Myocyte (in vitro differentiated cells): ENCODE results near the gene FOLR1. TPM values are rescaled to one million over a fixed set of nuclear protein-coding genes. Genes with fewer than 3 reads are reported as not detected.

Experiments used
- DNase-seq: peaks from one replicate; pipeline ENCODE4 v3.0.0-alpha.2; 2012; ENCODE audit warnings: low read depth
- total RNA-seq: library from RNA; depleted of rRNA; stranded (reverse); fragments of >200 nt; gene quantifications from 2 replicates; pipeline ENCODE4 v1.2.3, GENCODE V29; 2014

FOLR1 gene
- total RNA-seq, 1 donor from 2014 or later: 34.8 TPM

DNA sequence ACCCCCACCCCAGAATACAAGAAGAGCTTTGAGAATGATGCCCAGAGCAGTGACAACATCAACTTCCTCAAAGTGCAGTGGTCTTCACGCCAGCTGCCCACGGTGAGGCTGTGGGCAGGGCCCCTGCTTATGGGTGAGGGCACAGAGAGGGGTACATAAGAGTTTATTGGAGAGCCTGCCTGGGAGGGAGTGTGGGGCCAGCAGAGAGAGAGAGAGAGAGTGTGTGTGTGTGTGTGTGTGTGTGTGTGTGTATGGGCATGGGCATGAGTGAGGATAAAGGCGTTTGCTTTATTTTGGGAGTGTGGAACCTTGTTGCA, 42.5 kb downstream of the FOLR1 start:
- DNase-seq: no peak

DNA sequence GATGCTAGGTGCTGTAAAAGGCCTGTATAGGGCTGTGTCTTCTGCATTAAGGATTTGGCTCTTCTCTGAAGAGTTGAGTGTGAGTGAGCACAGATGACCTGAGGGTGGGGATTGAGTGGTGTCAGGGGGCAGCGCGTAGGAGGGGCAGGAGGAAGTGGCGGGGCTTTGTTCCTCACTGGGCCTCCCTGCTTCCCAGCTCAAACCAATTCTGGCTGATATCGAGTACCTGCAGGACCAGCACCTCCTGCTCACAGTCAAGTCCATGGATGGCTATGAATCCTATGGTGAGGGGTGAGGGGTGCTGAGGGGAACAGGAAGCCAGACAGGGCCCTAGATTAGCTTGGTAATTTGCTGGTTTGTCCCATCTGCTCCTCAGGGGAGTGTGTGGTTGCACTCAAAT, 43.0 kb downstream of the FOLR1 start:
- no peak for DNase-seq

DNA sequence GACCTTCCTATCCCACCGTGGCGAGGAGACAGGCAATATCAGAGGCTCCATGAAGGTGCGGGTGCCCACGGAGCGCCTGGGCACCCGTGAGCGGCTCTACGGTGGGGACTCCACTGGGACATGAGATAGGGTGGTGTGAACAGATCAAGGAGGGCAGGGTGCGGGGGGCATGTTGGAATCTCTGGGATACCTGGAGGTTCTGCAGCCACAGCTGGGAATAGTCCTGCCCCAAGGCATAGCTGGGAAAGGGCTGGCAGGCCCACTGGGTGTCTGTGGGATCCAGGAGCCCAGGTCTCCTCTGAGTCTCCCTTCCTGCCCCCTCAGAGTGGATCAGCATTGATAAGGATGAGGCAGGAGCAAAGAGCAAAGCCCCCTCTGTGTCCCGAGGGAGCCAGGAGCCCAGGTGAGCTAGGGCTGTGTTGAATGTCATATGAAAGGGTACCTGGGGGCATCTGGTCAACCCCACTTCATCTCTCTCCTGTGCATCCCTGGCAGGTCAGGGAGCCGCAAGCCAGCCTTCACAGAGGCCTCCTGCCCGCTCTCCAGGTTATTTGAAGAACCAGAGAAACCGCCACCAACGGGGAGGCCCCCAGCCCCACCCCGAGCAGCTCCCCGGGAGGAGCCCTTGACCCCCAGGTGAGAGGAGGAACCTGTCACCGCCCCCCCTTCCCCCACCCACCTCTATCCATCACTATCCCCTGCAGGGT, 43.6 kb downstream of the FOLR1 start:
- no peak for DNase-seq

DNA sequence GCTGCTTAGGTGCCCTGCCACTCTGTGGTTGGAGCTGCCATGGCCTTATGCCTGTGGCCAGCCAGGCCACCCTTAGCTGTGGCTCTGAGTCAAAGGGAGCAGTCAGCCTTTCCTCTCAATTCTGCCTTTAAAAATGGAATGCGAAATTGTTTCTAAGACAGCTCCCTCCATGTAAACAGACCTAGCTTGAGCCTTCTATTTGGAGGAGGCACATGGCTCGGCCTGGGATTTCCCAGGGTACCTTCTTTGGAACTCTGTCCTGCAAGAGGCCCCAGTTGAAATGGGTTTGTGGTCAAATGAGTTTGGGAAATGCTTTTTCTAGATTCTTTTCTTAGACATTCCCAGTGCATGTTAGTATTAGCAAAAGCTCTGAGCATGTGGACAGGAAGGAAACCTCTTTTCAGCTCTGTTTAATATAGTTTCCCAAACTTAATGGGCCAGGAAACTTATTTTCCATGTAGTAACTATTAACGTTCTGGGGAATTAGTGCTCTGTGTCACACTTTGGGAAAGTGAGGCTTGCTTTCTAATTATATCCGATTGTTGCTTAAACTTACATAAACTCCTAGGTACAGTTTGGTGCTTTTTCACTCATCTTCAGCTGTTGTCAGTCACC, 44.2 kb downstream of the FOLR1 start:
- peak; percentile 66 for DNase-seq

DNA sequence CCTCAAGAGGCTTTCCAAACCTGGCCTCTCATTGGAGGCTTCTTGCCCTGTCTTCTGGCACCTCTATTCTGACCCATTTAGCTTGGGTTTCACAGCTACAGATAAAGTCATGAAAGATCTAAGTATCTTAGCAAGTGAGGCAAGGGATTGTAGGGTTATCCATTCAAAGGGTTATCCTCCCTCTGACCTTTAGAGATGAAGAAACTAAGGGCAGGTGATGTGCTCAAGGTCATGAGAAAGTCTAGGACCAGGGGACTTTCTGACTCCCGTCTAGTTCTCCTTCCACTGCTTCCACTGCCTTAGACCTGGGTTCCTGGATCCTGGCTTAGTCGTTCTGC, 44.8 kb downstream of the FOLR1 start:
- DNase-seq: no peak

DNA sequence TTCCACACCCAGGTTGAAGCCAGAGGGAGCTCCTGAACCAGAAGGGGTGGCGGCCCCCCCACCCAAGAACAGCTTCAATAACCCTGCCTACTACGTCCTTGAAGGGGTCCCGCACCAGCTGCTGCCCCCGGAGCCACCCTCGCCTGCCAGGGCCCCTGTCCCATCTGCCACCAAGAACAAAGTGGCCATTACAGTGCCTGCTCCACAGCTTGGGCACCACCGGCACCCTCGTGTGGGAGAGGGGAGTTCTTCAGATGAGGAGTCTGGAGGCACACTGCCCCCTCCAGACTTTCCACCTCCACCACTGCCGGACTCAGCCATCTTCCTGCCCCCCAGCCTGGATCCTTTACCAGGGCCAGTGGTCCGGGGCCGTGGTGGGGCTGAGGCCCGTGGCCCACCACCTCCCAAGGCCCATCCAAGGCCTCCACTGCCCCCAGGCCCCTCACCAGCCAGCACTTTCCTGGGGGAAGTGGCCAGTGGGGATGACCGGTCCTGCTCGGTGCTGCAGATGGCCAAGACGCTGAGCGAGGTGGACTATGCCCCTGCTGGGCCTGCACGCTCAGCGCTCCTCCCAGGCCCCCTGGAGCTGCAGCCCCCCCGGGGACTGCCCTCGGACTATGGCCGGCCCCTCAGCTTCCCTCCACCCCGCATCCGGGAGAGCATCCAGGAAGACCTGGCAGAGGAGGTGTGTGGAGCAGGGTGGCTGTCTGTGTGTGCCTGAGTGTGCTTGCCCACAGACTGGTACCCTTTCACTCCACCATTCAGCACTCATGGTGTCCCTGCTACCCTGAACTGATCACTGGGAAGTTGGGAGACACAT, 45.4 kb downstream of the FOLR1 start:
- DNase-seq: no peak

DNA sequence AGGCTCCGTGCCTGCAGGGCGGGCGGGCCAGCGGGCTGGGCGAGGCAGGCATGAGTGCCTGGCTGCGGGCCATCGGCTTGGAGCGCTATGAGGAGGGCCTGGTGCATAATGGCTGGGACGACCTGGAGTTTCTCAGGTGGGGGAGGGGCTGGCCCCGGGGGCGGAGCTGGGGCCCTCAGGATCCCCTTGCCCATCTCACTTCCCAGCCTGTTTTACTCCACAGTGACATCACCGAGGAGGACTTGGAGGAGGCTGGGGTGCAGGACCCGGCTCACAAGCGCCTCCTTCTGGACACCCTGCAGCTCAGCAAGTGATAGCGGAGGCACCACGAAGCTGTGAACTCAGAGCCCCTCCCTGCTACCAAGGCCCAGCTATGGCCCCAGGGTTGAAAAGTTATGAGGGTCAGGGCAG, 46.1 kb downstream of the FOLR1 start:
- DNase-seq: peak; percentile 63

DNA sequence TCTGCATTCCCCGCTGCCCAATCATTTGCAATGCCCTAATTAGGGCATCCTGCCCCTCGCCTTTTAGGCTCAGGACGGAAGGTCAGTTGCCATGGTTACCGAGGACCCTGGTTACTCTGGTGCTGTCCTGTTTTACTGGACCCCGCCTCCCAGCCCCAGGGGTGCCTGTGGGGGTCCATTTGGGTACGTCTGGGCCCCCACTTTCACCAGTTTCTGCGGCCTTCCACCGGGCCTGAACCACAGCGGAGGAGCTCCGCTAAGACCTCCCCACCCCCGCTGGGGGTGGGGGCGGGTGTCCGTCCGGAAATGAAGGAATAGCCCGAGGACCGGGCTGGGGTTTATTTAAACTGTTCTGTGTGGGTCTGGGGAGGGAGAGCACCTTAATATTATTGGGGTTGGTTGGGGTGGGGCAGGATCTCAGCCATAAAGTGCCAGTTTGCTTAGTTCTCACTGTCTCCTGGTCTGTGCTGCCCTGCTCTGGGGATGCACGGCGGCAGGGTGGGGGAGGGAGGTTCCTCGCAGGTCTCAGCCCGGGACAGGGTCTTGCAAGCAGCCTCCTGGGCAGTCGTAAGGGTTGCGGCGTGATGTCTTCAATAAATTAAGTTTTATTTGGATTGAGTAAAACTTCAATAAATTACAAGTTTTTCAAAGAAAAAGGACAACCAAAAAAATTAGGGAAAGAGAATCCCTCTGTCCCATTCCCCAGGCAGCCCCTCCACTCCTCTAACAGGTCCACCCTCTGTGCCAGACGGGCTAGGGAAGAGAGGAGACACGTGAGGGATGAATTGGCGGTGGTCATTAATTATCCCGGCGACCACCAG, 46.8 kb downstream of the FOLR1 start:
- DNase-seq: no peak

DNA sequence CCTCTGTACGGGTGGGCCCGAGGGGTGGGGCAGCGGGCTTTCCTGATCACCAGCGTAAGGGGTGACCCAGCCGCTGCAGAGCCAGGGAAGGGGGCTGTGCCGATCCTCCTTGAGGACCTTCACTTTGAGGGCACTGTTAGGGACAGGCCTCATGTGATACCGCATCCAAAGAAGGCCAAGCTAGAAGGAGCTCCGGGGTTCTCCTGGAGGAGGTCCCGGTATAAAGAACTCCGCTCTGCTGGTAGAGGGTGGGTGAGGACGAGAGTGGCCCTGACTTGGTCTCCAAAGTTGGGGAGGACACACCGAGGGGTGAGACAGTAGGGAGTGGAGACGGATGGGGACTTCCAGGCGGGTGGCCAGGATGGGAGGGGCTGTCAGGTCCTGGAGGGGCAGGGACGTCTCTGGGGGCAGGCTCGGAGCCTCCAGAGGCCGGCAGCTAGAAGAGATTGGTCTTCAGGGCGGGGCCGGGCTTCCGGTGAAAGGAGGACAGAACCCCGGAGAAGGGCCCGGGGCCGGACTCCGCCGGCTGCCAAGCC, 47.4 kb downstream of the FOLR1 start:
- DNase-seq: peak; percentile 80

DNA sequence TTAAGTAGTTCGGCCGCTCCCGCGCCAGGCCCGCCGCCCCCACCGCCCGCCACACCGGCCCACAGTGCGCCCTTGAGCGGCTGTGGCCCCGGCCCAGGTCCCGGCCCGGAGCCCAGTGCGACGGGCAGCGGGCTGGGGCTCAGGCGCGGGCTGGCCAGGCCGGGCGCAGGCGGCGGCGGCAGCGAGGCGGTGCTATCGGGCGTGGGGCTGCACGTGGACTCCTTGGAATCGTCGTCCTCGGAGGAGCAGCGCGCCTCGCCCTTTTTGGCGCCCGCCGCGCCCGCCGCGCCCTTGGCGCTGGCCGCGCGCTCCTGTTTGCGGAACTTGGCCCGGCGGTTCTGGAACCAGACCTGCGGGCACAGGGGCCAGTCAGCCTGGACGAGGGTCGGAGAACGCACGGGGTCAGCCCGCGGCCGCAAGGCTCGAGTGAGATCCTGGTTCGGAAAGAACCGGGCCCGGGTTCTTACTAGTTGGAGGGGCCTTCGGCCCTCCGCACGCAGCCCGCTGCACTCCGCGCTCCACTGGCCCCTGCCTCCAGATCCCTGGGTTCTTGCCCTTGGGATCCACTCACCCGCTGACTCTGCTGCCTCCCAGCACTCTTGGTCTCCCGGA, 48.0 kb downstream of the FOLR1 start:
- no peak for DNase-seq

DNA sequence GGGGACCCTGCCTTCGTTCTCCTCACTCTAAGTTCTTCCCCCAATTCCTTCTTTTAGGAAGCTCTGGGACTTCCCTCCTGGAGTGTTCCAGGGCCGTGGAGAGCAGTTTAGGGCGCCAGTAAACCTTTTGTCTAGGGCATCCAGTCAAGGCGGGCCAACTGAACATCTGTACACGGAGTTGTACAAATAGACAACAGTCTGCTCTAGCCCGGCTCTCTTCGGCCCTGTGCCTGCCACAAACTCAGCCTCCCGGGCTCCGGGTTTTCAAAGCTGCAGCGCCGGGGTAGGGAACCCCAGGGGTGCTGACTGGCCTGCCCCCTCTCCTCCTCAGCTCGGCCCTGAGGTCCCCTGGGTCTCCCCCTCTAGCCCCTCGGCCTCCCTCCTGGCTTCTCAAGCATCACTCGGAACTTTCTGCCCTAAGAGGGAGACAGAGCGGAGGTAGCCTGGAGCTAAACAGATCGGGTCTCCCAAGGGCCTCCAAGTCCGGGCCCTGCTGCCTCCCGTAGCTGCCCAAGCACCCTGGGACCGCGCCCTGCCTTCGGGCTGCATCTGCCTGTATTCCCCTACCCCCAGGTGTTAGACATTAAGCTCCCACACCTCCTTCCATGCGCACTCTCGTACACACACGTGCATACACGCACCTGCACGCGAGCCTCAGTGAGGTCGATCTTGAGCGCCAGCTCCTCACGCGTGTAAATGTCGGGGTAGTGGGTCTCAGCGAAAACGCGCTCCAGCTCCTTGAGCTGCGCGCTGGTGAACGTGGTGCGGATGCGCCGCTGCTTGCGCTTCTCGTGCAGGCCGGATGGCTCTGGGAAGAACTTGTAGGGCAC, 48.7 kb downstream of the FOLR1 start:
- DNase-seq: peak; percentile 21

DNA sequence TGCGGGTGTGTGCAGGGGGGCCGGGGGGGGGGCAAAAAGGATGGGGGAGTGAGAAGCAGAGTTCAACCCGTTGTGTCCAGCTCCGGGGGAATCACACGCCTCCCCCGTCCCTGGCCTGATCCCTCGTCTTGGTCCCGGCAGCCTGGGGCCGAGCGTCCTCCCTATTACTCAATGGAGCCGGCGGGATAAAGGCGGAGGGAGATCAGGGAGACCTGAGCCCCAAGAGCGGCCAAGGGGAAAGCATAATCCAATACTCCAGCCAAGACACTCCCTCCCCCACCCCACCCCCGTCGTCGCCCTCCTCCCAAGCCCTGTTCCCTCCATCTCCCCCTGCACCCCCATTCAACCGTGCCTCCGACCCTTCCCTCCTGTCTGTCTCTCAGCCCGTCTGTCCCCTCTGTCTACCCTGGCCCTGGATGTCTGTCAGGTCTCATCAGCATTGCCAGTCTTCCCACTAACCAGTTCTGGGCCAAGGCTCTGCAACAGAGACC, 49.4 kb downstream of the FOLR1 start:
- no peak for DNase-seq

DNA sequence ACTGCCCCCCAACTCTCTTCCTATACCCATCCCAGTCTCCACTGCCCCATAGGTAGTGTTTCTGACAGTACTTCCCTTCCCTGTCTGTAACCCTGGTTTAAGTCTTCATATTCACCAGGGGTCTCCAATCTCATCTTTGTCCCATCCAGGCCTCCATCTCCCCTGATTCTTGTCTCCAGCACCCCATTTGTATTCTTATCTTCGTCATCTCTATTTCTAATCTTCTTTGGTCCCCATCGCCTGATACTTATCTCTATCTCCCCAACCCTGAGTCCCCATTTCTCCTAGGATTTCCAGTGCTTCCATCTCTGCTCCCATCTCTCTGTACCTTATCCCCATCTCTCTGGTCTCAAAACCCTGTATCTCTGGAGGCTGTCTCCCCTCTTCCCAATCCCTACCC, 50.2 kb downstream of the FOLR1 start:
- no peak for DNase-seq

DNA sequence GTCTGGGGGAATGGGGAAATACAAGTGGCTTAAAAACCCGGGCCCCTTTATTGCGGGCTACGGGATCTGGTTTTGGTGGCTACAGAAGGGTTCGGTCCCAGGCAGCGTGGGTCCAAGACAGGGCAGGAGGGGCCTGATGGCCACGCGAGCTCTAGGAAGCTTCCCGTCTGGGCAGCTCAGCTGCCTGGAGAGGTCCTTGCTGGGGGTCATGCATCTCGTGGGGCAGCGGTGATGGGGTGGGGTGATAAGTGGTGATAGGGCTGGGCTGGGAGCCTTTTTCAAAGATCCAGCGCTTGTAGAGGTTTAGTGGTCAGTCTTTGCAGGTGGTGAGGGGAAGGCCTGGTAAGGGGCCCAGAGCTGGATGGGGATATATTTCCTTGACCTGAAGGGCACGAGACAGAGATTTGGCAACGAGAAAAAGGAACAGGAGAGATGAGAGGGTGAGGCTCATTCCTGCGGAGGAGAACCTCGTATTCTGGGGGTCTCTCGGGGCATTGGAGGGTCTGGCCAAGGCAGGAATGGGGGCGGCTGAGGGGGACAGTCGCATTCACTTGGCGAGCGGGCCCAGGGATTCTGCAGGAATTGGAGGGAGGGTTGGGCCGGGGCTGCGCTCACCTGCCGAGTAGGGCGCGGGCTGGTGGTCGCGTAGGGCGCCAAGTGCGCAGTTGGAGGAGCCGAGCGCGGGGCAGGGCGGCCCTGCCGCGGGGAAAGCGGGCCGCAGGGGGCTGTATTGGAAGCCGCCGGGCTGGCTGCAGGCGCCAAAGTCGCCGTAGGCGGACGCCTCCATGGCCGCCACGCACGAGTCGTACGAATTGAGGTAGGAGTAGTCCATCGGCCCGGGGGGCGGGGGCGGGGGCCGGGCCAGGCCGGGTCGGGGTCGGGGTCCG, 51.5 kb downstream of the FOLR1 start:
- no peak for DNase-seq

DNA sequence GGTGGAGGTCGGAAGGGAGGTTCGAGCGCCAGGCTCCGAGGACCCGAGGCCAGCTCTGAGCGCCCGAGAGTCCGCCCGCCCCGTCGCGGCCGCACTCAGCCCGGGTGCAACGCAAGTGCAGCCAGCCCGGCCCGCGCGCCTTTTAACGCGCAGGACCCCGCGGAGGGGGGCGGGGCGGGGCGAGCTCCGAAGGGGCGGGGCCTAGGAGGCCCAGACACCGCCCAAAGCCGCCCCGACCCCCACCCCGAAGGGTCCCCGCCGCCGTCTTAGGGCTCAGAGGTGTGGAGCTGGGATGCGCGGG, 52.1 kb downstream of the FOLR1 start, which contains the start of gene PHOX2A:
TSS of gene PHOX2A (minus strand) at position 117 of the 301 bp plus-strand sequence. CDS start 172 bp downstream, outside the sequence.
- DNase-seq: no peak

DNA sequence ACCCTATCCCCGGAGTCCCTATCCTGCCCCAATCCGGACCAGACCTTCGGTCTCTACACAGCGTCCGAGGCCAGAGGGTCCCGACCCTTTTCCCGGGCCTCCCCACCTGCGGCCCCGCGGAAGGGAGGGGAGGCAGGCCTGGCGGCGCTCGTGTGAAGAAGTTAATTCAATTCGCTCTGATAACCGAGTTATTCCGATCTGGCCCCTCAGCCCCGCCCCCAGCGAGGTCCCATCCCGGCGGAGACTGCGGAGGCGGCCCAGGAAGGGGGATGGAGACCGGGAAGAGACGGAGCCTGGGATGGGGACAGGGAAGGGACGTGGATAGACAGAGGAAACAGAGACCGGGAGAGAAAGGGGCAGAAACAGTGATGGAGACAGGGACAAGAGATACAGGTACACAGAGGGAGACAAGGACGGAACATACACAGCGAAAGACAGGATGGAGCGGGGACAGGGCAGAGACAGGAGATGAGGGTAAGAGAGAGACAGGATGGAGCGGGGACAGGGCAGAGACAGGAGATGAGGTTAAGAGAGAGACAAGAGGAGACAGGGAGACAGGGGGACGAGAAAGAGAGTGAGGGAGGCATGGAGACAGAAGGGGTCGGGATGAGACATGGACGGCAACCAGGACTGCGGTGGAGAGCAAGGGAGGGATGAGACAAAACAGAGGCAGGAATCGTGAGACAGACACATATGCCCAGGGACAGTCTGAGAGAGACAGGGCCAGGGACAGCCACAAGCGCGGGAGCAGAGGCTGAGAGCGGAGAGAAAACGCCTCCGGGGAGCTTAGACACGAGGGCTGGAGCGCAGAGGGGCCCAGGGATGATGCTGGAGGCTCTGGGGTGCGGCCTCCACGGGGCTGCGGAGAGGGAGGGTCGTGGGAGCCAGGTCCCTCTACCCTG, 52.7 kb downstream of the FOLR1 start:
- DNase-seq: no peak

DNA sequence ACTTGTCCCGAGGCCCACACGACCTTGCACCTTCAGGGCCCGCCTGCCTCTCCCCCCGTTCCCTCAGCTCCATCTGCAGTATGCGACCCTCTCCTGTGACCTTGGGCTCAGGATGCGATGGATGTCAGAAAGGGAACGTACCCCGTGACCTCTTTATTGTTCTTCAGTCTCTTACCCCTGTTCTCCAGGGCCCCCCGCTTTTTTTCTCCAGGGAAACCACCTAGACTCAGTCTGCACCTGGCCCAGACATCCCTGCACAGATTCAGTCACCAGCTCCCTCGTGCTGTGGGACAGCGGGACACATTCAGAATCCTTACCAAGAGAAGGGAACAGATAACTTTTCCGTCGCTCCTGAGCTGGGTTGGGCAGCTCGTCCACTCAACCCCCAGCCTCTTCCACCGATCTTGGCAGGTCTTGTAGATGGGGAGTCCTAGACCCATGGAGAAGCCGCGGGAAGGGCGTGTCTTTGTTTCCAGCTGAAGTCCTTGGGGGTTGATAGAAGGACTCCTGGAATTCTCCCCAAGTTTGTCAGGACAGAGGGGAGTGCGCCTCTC, 53.4 kb downstream of the FOLR1 start:
- no peak for DNase-seq
